ENCODE data around the gene SOCS7. TPM values are rescaled to one million over a fixed set of nuclear protein-coding genes. Genes with fewer than 3 reads are reported as not detected.

SOCS7 gene
- total RNA-seq, 1 experiment from 2014 or later: 10.1 TPM

DNA sequence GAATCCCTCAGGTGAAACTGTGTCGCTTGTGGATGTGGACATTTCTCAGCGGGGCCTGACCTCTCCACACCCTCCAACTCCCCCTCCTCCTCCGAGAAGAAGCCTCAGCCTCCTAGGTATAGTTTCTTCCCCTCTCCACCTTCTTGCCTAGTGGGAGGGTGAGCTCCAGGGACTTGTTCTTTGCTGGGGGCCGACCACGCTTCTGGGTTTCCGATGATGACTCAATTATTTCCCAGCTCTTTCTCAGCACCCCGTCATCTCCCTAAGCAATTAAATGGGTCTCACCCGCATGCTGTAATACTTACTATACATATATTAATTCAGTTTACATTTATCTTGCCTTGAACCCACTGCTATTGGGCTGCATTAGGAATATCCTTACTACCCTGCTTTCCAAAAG is 13.1 kb downstream of the SOCS7 start:
- DNase-seq (ENCODE audit: low read depth): peak; percentile 59

DNA sequence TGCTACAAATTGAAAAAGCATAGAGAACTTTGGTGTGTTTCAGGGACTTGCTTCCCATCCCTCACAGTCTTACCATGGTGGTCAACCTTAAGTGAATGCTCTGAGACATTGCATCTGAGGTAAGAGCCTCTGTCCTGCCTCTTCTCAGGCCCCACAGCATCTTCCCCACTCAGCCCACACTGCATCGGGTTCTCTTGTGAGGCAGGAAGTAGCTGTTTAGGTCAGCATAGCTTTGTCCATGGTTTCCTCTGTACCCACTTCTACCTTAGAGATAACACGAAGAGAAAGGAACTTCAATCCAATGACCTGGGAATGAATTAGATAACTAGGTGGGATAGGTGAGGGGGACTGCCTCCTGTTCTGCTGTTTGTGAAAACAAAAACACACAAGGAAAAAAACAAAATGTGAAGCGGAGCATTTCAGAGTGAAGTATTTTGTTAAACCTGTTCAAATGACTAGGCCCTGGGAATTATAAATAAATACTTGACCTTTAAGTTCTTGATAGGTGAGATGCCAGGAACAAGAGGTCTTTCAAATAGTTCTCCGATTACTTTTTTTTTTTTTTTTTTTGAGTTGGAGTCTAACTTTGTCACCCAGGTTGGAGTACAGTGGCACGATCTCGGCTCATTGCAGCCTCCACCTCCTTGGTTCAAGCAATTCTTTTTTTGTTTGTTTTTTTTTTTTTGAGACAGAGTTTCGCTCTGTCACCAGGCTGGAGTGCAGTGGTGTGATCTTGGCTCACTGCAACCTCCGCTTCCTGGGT is 17.7 kb downstream of the SOCS7 start:
- no peak for DNase-seq (ENCODE audit: low read depth)

DNA sequence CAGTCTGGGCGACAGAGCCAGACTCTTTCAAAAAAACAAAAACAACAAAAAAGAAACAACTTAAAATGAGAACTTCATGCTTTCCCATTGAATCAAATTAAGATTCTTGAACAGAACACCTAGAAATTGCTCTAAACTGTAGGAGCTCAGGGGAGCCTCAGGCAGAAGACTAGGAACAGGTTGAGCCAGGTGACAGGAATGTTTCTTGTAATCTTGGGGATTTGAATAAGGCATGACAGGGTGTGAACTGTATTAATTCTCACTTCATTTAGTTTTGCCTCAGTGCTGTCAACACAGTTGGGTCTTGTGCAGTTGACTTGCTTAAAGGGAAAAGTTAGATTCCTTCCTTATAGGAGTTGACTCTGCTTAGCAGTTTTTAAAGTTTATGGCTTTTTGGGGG is 27.8 kb downstream of the SOCS7 start:
- DNase-seq (ENCODE audit: low read depth): no peak

DNA sequence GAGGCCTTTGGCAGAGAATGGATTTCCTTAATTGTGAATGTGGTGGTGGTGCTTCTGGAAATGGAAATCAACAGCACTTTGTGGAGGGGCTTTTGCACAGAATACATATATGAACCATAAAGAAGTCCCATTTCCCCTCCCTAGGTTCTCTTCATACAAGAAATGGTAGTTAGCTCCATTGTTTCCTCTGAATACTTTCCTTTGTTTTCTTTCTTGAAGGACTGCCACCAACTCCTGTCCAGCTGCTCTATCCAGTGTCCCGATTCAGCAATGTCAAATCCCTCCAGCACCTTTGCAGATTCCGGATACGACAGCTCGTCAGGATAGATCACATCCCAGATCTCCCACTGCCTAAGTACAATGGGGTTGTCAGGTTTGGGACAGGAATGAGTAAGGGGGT is 43.4 kb downstream of the SOCS7 start:
- DNase-seq (ENCODE audit: low read depth): no peak

DNA sequence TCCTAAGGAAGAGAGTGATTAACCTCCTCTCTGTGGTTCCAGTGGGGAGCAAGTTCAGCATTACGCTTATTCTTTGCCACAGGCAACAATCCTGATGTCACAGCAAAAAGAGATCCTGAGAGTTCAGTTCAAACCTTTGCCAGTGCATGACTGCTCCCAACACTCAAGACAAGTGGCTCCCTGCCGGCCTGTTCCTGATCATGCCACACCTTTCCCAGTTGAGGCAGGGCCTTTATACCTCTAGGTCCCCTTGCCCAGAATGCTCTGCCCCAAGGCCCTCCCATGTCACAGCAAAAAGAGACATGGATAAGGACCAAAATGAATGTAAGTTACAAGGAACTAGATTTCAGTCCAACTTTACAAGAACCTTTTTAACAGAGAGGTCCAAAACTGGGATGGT is 45.6 kb downstream of the SOCS7 start:
- DNase-seq (ENCODE audit: low read depth): no peak

DNA sequence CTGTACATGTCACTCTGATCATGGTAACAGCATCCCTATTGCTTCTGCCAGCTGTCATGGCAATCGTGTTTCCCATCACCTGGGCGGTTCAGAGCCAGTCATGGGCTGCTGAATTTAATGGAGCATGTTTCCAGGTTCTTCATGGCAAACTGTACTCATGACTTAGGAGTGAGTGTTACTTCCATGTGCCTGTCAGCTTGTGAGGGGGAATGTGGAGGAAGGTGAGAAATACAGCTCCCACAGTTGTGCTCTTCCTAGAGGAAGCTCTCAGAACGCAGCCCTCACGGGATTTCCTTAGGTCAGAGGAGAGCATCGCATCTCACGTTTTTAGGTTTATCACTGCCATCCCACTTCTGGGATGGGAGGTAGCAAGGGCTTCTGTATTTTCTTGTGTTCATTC is 48.6 kb downstream of the SOCS7 start:
- no peak for DNase-seq (ENCODE audit: low read depth)

DNA sequence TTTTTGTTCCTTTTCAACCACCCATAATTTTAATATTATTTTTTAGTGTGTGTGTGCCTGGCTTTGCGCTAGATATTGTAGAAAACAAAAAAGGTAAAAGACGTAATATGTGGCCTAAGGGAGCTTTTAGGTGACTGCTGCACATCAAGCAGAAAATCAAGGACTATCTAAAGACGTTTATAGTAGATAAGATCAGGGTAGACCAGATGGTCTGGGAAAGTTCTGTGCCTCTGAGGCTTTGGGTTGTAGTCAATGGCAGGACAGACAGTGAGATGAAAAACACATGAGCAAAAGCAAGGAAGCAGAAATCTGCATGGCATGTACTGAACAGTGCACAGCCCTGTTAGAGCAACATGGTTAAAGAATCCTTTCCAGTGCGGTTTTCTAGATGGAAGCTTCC is 49.8 kb downstream of the SOCS7 start:
- DNase-seq (ENCODE audit: low read depth): no peak

DNA sequence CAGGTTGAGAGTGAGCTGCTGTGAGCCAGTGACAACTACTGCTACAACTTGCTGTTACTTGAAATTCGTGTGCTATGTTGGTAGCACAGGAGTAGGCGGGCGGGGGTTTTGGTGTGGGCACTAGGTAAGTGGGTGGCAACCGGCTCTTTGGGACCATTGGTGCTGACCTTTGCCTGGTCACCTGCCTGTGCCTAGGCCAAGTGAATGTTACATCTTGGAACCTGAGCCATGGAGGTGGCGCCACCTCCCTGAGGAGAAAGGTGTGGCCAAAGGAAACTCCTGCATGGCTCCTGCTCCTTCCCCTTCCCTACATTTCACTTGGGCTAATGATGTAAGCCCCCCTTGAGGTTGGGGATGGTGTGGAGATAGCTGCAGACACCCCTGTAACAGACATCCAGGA is 51.3 kb downstream of the SOCS7 start:
- no peak for DNase-seq (ENCODE audit: low read depth)

DNA sequence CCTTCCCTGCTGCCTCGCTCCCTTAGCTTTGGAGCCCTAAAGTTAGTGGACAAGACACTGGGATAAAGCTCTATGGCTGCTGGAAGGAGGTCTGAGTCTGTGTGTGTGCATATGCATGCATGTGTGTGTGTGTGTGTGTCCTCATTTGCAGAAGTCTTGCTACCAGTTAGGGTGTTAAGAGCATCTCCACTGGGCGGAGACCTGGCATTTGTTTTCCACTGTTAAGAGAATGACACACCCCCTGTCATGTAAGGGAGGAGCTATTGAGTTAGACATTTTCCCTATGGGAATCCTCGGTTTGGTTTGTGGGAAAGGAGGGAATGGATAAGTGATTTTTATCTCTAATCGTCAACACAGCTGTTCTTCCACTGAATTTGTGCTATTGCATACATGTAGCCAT is 51.8 kb downstream of the SOCS7 start:
- no peak for DNase-seq (ENCODE audit: low read depth)

DNA sequence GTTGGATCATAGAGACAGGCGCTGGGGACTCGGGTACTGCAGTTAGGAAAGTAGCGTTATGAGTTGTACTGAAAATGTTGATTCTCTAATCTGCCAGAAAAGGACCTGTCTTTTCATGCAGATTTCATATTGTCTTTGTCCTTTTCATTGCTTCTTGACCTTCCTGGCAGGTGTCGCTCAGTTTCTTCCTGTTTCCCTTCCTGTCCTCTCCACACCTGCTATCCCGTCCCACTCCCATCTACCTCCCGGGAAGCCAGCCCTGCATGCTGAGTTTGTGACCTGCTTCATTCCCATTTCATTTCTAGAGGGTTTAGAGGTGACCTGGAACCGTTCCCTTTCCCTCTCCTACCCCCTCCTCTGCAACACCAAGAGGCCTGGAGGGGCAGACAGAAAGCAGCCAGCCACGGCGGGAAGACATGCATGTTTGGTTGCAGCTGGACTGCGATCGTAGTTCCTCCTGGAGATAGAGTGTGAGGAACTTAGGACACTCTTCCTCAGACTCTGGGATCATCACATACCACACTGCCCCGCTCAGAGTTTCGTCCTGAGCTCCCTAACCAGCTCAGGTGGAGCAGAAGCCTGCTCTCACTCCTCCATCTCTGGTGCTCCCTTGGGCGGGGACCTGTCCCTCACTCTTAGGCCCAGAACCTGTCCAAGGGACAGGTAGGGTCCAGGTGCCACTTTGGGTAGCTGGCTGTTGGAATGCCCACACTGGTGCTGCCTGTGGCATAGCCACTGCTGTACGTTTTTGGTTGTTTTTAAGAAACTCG is 52.7 kb downstream of the SOCS7 start:
- no peak for DNase-seq (ENCODE audit: low read depth)

DNA sequence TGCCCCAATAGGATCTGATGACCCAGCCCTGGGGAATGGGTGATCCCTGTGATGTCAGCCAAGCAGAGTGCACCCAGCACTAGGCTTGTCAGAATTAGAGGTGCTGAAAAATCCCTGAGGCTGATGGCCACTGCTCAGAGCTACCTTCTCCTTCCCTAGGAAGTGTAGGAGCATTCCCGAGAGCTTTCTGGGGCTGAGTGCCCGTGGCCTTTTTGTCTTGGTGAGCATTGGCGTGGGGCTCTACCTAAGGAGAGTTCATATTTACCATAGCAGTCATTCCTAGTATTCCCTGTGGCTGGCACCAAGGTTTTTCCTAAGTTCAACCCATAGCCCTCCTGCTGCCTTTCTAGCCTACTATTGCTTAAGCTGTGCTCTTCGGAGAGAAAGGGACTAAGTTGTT is 54.0 kb downstream of the SOCS7 start:
- no peak for DNase-seq (ENCODE audit: low read depth)

DNA sequence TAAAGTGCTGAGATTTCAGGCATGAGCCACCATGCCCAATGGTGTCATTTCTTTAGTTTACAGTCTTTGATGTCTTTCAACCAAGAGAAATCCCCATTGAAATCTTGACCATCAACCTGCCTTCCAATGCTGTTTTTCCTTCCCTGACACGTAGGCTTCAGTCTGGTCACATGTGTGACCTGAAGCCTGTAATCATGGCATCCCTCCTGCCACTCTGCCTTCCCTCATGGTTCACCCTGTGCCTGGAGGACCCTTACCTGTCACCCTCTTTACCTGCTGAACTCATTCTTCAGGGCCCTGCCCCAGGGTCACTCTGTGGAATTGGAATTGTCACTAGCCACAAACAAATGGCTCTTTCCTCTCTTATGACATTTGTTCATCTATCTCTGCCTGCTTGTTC is 58.6 kb downstream of the SOCS7 start:
- no peak for DNase-seq (ENCODE audit: low read depth)

DNA sequence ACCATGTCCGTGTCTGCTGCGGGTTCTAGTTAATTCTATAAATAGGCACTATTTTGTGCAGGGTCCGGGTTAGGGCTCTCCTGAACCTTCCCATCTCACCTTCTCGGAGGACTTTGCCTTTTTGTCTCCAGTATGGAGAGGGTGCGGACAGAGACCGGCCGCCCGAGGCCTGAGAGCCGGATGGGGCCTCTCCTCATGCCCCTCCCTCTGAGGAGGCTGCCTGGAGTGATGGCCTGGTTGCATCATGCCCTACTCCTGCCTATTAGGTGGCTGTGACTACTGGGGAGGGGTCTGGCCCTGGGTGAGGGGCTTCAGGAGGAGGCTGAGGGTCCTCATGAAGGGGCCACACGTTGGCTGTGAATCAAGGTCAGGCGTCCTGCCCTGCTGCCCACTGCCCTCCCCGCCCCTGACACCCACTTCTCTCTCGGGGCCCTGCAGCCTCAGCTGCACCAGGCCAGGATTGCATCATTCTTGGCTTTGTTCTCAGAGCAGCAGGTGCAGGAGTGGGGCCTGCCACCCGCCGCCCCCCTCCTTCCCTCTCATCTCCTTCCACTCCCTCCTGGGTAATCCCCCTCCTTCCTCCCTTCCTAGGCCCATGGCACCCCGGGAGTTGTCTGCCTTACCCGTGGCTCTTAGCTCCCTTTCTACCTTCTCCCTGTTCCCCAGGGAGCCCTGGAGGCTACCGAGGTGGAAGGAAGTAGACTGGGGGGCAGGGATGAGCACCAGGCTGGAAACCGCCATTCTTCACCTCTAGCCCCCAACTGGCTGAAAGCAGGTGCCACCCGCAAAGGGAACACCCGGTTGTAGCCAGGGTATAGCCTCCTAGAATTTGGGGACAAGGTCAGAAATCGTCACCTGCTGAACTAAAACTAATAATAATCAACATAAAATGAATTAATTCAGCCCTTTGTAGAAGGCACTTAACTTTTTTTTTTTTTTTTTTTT is 63.9 kb downstream of the SOCS7 start:
- DNase-seq (ENCODE audit: low read depth): peak; percentile 29

DNA sequence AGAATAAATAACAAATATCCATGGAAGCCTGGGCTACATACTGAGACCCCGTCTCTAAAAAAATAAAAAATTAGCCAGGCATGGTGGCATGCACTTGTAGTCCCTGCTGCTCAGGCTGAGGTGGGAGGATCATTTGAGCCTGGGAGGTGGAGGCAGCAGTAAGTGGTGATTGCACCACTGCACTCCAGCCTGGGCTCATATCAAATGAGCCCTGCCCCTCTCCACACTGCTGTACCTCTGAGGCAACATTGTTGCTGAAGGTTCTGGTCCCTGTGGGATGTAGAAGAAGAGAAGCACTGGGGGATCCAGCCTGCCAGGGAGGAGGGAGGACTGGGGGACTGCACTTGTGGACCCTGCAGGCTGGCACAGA is 65.2 kb downstream of the SOCS7 start:
- no peak for DNase-seq (ENCODE audit: low read depth)

DNA sequence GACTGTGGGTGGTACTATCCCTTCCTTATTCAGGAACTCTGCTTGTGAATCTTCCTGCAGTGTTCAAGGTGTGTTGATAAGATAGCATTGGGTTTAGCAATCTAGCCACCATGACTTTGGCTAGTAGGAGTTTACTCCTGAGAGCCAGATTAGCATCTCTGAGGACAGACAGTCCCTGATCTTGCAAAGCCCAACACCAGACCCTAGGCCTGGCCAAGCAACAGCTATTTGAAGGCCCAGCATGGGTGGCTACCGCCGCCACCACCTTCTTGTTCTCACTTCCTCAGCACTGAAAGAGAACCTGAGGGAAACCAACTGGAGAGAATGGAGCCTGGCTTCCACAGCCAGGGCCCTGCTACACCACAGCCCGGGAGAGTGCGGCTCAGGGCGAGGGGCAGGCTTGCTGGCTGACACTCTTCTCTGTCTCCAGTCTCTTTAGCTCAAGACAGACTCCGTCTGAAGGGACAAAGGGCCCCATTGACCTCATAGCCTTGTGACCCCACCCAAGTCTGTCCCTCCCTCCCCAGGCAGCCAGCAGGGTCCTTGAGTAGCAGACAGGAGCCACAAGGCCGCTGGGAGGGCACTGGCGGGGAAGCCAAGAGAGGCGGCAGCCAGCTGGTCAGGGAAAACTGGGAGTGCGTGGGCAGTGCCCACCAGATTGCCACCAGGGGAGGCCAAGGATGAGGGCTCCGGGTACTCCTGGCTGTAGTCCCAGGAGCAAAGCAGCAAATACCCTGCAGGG is 65.7 kb downstream of the SOCS7 start:
- DNase-seq (ENCODE audit: low read depth): no peak

DNA sequence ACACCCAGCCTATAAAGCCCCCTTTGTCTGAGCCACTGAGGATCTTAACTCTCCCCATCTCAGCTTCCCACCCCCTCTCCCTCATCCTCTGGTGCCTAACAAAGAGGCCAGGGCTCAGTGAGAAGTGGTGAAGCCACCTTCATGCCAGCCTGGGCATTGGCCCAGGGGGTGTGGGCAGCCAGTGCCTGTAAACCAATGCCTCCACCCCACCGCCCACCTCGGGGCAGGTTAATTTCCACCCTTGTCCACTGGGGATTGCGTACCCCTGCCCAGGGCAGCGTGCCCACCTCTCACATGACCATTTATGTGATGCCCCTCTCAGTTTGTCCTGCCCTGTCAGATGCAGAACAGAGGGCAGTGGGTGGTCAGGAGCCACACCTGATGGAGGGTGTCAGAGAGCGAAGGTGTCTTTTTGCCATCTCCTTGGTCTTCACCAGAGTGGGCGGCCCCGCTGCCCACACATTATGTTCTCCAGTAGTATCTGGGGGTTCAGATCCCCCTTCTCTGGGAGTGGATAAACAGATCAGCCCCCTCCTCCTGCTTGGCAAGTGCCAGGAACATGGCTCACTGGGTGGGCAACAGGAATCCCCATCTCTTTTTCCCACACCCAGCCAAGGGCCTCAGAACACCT is 66.5 kb downstream of the SOCS7 start:
- no peak for DNase-seq (ENCODE audit: low read depth)

DNA sequence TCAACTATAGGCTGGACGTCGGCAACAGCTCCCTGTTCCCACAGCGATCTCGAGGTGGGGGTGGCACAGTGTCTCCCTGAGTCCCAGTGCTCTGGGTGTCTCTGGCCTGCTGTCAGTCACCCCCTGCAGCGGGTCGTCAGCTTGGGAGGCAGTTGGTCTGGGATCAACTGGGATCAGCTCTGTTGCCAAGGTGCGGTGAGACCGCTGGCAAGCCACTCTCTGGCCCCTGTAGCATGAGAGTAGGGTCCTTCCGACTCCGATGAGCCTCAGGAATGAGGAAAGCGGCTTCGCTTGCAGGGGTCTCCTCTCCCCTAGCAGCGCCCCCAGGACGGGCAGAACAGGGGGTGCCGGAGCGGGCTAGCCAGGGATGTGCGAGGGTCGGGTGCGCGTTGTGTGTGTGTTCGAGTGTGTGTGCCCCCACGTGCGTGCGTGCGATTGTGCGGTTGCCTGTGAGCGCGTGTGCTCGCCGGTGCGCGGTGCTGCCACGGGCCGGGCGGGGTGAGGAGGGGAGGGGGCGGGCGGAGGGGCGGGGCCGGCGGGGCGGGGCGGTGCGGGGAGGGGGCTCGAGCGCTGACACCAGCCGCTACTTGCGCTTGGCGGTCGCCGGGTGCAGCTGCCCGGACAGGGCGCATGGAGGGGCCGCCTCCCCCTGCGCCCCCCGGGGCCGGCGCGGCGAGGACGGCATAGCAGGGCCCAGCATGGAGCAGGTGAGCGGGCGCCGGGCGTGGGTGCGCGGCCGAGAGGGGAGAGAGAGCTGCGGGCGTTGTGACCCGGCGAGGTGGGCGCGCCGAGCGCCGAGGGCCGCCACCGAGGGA is 67.3 kb downstream of the SOCS7 start:
- DNase-seq (ENCODE audit: low read depth): no peak

DNA sequence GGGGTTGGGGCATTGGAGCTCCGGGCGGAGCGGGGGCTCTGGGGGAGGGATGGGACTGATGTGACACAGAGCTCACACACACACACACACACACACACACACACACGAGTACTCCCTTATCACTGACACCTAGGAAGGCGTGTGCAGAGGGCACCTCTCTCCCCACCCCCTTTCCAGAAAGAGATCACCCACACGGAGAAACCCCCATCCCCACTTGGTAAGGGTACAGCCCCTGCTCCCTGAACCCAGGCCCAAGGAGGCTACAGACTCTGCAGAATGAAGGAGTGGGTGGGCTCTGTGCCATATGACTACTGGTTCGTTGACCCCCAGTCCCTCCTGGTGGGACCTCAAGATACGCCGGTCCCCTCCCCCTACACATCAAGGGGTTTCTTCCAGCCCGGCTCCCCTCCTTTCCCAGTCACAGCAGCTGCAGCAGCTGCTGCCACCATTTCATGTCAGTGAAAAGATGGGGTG is 67.9 kb downstream of the SOCS7 start:
- DNase-seq (ENCODE audit: low read depth): no peak

DNA sequence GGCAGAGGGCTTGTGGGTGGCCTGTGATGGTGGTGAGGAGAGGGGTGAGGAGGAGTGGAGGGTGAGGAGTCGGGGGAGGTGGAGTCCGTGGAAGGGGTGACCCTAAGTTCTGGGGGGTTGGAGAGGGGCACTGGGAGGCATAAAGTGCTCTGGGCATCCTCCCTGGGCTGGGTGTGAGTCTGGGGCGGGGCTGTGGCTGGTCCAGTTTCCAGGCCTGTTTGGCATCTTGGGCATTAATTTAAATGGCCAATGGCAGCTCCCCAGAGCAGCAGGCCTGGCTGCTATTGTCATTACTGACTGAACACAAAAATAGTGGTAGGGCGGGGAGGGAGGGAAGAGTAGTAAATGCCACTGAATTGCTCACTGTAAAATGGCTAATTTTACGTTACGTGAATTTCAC is 68.9 kb downstream of the SOCS7 start:
- no peak for DNase-seq (ENCODE audit: low read depth)

DNA sequence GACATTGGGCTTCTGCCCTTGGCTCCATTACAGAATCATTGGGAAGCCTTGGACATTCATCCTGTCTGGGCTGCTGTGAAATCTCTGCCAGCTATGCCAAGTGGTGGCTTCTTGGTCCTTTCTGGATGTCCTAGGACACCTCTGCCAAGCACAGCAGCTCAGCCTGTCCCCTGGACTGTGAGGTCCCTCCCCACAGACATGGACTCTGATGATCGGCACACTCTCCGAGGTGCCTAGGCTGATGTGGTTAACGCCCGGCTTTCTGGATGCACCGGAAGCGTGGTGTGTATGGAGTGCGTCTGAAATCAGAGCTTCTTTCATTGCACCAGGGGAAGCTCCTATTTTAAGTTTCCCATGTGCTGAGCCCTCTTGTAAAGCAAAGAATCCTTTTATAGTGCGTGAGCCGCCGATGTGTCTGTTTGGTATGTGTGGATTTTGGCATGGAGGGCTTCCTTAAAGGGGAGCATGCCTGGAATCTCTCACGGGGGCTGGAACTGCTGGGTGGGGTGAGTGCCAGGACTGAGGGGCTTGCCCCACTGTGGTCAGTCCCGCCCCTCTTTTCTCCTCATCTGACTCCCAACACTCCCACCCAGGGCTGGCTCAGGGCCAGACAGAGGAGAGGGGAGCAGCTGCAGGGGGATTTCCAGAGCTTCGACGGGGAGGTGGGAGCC is 69.7 kb downstream of the SOCS7 start:
- DNase-seq (ENCODE audit: low read depth): no peak

Data from Daoy (cell line).